ENCODE measurements around the gene ATOSA.

Gene ATOSA

DNA sequence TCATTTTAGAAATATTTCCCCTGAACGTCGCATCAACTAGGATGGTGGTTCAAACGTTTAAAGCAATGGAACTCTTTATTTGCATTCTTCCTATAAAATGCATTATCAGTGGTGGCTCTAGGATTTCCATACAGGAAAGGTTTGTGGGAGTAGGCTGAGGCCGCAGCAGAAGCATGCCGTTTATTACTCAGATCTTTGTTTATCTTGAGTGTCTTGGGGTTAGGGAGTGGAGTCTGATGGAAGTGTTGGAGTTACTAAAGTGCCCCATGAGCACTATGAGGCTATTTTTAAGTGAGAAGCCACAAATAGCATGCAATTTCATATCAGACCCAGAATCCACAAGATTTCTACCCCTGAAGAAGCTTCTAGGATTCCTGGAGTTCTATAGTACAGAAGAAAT lies 26.2 kb downstream of the ATOSA start:
- H3K36me3 ChIP-seq (ENCODE audit: control insufficient read depth, insufficient read depth, low read length), result no peaks in the 10 kb centered on the region
- peak overlapping the region; percentile 72 for H3K27ac ChIP-seq (ENCODE audit: low read depth, low read length)
- H3K9me3 ChIP-seq (ENCODE audit: control insufficient read depth, insufficient read depth, low read length), result no peaks in the 10 kb centered on the region
- H3K4me3 ChIP-seq (ENCODE audit: low read depth, low read length), result no peak overlapping the region
- H3K27me3 ChIP-seq (ENCODE audit: control insufficient read depth, insufficient read depth, low read length), result no peaks in the 10 kb centered on the region
- peaks cover 20% of the 10 kb centered on the region for H3K4me1 ChIP-seq (ENCODE audit: control insufficient read depth, insufficient read depth, low read length)
- no peak overlapping the region for H3K9ac ChIP-seq (ENCODE audit: low read depth, low read length)

DNA sequence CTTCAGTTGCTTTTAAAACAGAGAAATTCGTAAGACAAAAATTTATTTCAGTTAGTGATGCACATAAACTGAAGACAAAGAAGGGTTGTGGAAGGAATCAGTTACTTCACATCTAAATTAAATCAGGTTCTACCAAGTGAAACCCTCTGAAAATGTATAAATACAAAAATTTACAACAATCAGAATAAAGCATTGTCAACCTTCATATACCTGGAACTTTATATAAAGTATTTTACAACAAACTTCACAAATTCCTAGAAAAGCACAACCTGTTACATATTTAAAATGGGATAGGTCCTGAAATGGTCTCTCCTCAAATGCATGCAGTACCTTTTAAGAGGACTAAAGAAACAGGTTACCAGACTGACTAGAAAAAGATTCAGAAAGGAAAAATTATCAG lies 26.9 kb downstream of the ATOSA start:
- H3K4me3 ChIP-seq (ENCODE audit: low read depth, low read length), result no peak overlapping the region
- no peaks in the 10 kb centered on the region for H3K27me3 ChIP-seq (ENCODE audit: control insufficient read depth, insufficient read depth, low read length)
- H3K4me1 ChIP-seq (ENCODE audit: control insufficient read depth, insufficient read depth, low read length), result peaks cover 20% of the 10 kb centered on the region
- no peak overlapping the region for H3K9ac ChIP-seq (ENCODE audit: low read depth, low read length)
- H3K9me3 ChIP-seq (ENCODE audit: control insufficient read depth, insufficient read depth, low read length), result no peaks in the 10 kb centered on the region
- H3K36me3 ChIP-seq (ENCODE audit: control insufficient read depth, insufficient read depth, low read length), result no peaks in the 10 kb centered on the region
- H3K27ac ChIP-seq (ENCODE audit: low read depth, low read length), result peak overlapping the region; percentile 72

DNA sequence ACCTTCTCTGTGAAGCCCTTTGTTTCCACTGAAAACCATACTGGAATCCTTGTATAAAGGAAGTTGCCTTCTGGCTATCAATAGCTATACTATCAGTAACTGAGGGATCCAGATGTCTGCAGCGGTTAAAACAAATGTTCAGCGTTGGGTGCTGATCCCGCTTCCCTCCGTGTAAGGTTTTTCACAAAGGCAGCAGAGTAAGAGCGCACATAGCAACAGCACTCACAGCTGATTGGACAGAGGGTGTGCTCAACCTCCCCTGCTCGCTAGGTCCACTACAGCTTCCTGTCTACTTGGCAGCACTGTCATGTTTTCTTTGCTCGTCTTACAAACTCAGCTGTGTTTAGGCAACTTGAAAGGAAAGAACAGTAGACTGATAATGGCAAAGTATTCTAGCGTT lies 27.3 kb downstream of the ATOSA start:
- no peaks in the 10 kb centered on the region for H3K36me3 ChIP-seq (ENCODE audit: control insufficient read depth, insufficient read depth, low read length)
- 0 out of 2 replicates have a peak overlapping the region, but pooled peaks have one; percentile 11 for H3K4me3 ChIP-seq (ENCODE audit: low read depth, low read length)
- no peak overlapping the region for H3K9ac ChIP-seq (ENCODE audit: low read depth, low read length)
- peak overlapping the region; percentile 26 for H3K27ac ChIP-seq (ENCODE audit: low read depth, low read length)
- peaks cover 20% of the 10 kb centered on the region for H3K4me1 ChIP-seq (ENCODE audit: control insufficient read depth, insufficient read depth, low read length)
- no peaks in the 10 kb centered on the region for H3K27me3 ChIP-seq (ENCODE audit: control insufficient read depth, insufficient read depth, low read length)
- H3K9me3 ChIP-seq (ENCODE audit: control insufficient read depth, insufficient read depth, low read length), result no peaks in the 10 kb centered on the region

DNA sequence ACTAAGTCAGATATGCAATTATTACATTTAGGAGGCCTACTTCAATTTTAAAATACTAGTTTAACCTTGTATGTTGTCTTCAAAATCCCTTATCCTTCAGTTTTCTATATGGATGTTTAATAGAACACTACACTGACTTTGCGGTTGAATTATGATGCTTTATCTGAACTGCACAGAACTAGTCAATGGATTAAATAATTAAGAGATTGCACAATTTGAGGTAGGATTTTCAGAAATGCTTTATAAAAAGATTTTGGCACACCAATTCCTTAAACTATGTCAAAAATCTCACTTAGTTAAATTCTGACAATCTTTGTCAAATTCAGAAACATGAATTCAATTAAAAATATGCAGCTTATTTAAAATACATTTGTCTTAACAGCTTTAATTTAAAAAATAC lies 28.1 kb downstream of the ATOSA start:
- H3K4me3 ChIP-seq (ENCODE audit: low read depth, low read length), result no peak overlapping the region
- no peaks in the 10 kb centered on the region for H3K9me3 ChIP-seq (ENCODE audit: control insufficient read depth, insufficient read depth, low read length)
- no peaks in the 10 kb centered on the region for H3K36me3 ChIP-seq (ENCODE audit: control insufficient read depth, insufficient read depth, low read length)
- H3K27me3 ChIP-seq (ENCODE audit: control insufficient read depth, insufficient read depth, low read length), result no peaks in the 10 kb centered on the region
- H3K27ac ChIP-seq (ENCODE audit: low read depth, low read length), result no peak overlapping the region
- no peak overlapping the region for H3K9ac ChIP-seq (ENCODE audit: low read depth, low read length)
- peaks cover 20% of the 10 kb centered on the region for H3K4me1 ChIP-seq (ENCODE audit: control insufficient read depth, insufficient read depth, low read length)

DNA sequence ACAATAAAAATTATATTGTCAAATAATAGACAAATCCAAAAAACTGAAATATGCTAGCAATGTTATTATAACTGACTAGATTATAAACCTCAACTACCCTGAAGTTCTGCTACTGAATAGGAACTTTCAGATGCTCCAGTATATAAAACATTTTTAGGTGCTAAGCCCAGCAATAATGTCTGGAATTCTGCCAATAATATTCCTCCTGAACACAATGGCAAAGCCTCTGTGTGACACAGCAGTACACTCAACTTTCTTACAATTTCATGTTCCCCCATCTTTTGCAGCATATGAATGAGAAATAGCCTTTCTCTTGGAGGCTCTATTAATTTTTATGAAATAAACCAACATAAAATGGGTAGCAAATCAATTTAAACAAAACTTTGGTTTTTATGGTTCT lies 29.5 kb downstream of the ATOSA start:
- Histone ChIP-seq H3K9me3 (ENCODE audit: control insufficient read depth, insufficient read depth, low read length) (no peaks in the 10 kb centered on the region), H3K27me3 (ENCODE audit: control insufficient read depth, insufficient read depth, low read length) (no peaks in the 10 kb centered on the region), H3K36me3 (ENCODE audit: control insufficient read depth, insufficient read depth, low read length) (no peaks in the 10 kb centered on the region), H3K4me3 (ENCODE audit: low read depth, low read length) (no peak overlapping the region), H3K27ac (ENCODE audit: low read depth, low read length) (no peak overlapping the region), H3K4me1 (ENCODE audit: control insufficient read depth, insufficient read depth, low read length) (peaks cover 20% of the 10 kb centered on the region), H3K9ac (ENCODE audit: low read depth, low read length) (no peak overlapping the region)

DNA sequence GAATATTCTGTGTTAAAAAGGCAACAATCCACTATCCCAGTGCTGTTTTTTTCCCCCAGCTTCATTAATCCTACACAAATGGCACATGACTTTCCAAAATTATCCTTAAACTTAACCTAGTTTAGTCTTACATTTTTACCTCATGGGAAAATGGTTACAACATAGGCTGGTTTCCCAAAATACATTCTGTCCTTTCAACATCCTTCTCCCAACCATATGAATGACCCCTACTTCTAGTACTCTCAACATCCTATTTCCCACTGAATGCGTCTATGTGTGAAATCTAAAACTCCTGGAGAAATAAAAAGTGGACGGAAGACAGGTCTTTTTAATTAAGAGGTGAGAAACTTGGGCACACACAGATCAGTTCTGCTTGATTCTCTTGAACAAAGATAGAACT lies 33.3 kb downstream of the ATOSA start:
- Histone ChIP-seq H3K4me3 (ENCODE audit: low read depth, low read length) (no peak overlapping the region), H3K27ac (ENCODE audit: low read depth, low read length) (no peak overlapping the region), H3K9ac (ENCODE audit: low read depth, low read length) (no peak overlapping the region), H3K36me3 (ENCODE audit: control insufficient read depth, insufficient read depth, low read length) (no peaks in the 10 kb centered on the region), H3K9me3 (ENCODE audit: control insufficient read depth, insufficient read depth, low read length) (no peaks in the 10 kb centered on the region), H3K27me3 (ENCODE audit: control insufficient read depth, insufficient read depth, low read length) (no peaks in the 10 kb centered on the region), H3K4me1 (ENCODE audit: control insufficient read depth, insufficient read depth, low read length) (no peaks in the 10 kb centered on the region)

DNA sequence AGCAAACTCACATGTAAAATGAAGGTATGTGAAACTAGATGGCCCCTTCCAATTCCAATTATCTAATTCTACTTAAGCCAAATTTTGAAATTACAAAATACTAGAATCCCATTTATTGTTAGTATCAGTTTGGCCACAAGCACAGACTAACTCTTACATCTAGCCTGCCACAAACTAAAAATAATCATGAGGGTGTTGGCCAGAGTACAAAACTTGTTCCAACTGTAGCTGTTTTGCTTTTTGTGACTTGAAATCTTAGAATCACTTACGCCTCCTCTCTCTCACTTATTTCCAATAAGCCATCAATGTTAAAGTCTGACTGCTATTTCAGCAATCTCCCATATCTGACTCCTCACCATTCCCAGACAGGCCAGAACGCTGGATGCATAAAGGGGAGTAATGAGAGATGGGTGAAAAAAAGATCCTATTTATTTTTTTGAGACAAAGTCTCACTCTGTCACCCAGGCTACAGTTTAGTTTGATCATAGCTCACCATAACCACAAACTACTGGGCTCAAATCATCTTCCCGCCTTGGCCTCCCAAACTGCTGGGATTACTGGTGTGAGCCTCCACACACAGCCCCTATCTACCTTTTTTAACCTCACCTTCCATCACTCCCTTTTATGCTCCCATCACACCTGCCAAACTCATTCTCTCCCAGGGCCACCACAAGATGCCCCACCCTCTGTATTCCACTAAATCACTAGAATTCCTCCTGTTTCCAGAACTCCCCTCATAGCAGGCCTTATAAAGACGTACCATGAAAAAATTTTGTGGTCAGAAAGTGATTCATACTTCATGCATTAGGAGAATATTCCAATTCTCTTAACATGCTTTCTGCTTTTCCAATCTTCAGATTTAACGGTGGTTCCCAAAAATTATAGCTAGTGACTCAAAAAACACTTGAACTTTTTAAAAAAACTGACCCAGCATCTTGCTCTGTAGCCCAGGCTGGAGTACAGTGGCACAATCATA lies 36.5 kb downstream of the ATOSA start:
- Histone ChIP-seq H3K4me1 (ENCODE audit: control insufficient read depth, insufficient read depth, low read length) (no peaks in the 10 kb centered on the region), H3K9me3 (ENCODE audit: control insufficient read depth, insufficient read depth, low read length) (no peaks in the 10 kb centered on the region), H3K9ac (ENCODE audit: low read depth, low read length) (no peak overlapping the region), H3K27me3 (ENCODE audit: control insufficient read depth, insufficient read depth, low read length) (no peaks in the 10 kb centered on the region), H3K36me3 (ENCODE audit: control insufficient read depth, insufficient read depth, low read length) (no peaks in the 10 kb centered on the region), H3K4me3 (ENCODE audit: low read depth, low read length) (no peak overlapping the region), H3K27ac (ENCODE audit: low read depth, low read length) (no peak overlapping the region)

DNA sequence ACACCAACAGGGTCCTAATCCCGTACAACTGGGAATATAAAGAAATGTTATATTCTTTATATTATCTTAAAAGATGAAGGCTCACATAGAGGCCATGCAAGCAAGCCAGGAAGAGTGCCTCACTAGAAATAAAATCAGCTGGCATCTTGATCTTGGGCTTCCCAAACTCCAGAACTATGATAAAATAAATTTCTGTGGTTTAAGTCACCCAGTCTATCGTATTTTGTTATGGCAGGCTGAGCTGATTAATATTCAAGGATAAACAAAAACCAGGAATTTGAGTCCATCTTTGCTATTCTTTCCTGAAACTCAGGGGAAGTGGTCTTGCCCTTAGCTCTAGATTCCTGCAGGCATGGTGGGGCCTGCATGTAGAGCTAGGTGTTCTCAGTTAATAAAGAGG lies 42.7 kb downstream of the ATOSA start:
- no peaks in the 10 kb centered on the region for H3K36me3 ChIP-seq (ENCODE audit: control insufficient read depth, insufficient read depth, low read length)
- no peak overlapping the region for H3K4me3 ChIP-seq (ENCODE audit: low read depth, low read length)
- no peak overlapping the region for H3K9ac ChIP-seq (ENCODE audit: low read depth, low read length)
- no peaks in the 10 kb centered on the region for H3K27me3 ChIP-seq (ENCODE audit: control insufficient read depth, insufficient read depth, low read length)
- H3K27ac ChIP-seq (ENCODE audit: low read depth, low read length), result no peak overlapping the region
- H3K4me1 ChIP-seq (ENCODE audit: control insufficient read depth, insufficient read depth, low read length), result no peaks in the 10 kb centered on the region
- no peaks in the 10 kb centered on the region for H3K9me3 ChIP-seq (ENCODE audit: control insufficient read depth, insufficient read depth, low read length)

DNA sequence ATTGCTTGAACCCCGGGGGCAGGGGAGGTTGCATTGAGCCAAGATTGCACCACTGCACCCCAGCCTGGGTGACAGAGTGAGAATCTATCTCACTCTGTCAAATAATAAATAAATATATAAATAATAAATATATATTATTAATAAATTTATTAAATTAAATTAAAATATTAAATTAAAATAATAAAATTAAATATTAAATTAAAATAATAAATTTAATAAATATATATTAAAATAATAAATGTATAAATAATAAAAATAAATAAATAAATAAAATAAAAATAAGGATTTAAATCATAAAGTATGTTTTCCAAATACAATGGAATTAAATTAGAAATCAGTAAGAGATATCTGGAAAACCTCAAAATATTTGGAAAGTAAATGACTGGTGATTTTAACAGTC lies 43.3 kb downstream of the ATOSA start:
- H3K27ac ChIP-seq (ENCODE audit: low read depth, low read length), result no peak overlapping the region
- H3K4me1 ChIP-seq (ENCODE audit: control insufficient read depth, insufficient read depth, low read length), result no peaks in the 10 kb centered on the region
- H3K9me3 ChIP-seq (ENCODE audit: control insufficient read depth, insufficient read depth, low read length), result no peaks in the 10 kb centered on the region
- no peaks in the 10 kb centered on the region for H3K27me3 ChIP-seq (ENCODE audit: control insufficient read depth, insufficient read depth, low read length)
- no peak overlapping the region for H3K4me3 ChIP-seq (ENCODE audit: low read depth, low read length)
- H3K9ac ChIP-seq (ENCODE audit: low read depth, low read length), result no peak overlapping the region
- no peaks in the 10 kb centered on the region for H3K36me3 ChIP-seq (ENCODE audit: control insufficient read depth, insufficient read depth, low read length)

All from HUES48 (cell line).